SK-N-SH treated with all-trans-retinoic acid at 6 μM for 48 hours (cell line): ENCODE results near the gene CTNNA3.

ENCODE experiments used
- ARNTL ChIP-seq: fragments of 450-650 bp; formaldehyde crosslinking; IDR thresholded peaks from 2 replicates; pipeline ENCODE4 v1.5.0; 2020; ENCODE audit warnings: low read depth, mild to moderate bottlenecking, moderate library complexity, borderline replicate concordance
- GLIS3 ChIP-seq: fragments of 250-450 bp; sonication (Bioruptor Pico); IDR thresholded peaks from 2 replicates; pipeline ENCODE4 v1.5.0; 2020; ENCODE audit warnings: mild to moderate bottlenecking, moderate library complexity
- OSR1 ChIP-seq: fragments of 250-450 bp; sonication (Bioruptor Pico); IDR thresholded peaks from 2 replicates; pipeline ENCODE4 v1.8.0; 2022; ENCODE audit warnings: moderate library complexity, mild to moderate bottlenecking, inconsistent platforms
- POU6F1 ChIP-seq: fragments of 250-450 bp; sonication (Bioruptor Pico); IDR thresholded peaks from 2 replicates; pipeline ENCODE4 v1.8.0; 2021; ENCODE audit warnings: low read depth, mild to moderate bottlenecking, moderate library complexity, borderline replicate concordance
- RARB ChIP-seq: fragments of 250-450 bp; sonication (Bioruptor Pico); IDR thresholded peaks from 2 replicates; pipeline ENCODE4 v1.8.0; 2021; ENCODE audit warnings: mild to moderate bottlenecking, moderate library complexity
- SNAI2 ChIP-seq: fragments of 250-450 bp; sonication (Bioruptor Pico); IDR thresholded peaks from 2 replicates; pipeline ENCODE4 v1.5.0; 2020; ENCODE audit warnings: mild to moderate bottlenecking, moderate library complexity
- ZFP3 ChIP-seq: fragments of 250-450 bp; sonication (Bioruptor Pico); IDR thresholded peaks from 2 replicates; pipeline ENCODE4 v1.5.0; 2020; ENCODE audit warnings: mild to moderate bottlenecking, moderate library complexity
- ZNF565 ChIP-seq: fragments of 450-650 bp; formaldehyde crosslinking; conservative IDR thresholded peaks from 2 replicates; pipeline ENCODE4 v1.5.0; 2020; ENCODE audit warnings: low read depth, mild to moderate bottlenecking, moderate library complexity
- ZNF70 ChIP-seq: fragments of 450-650 bp; formaldehyde crosslinking; IDR thresholded peaks from 2 replicates; pipeline ENCODE4 v1.5.0; 2020; ENCODE audit warnings: mild to moderate bottlenecking, moderate library complexity
- ZNF8 ChIP-seq: fragments of 450-650 bp; formaldehyde crosslinking; IDR thresholded peaks from 2 replicates; pipeline ENCODE4 v1.5.0; 2020; ENCODE audit warnings: mild to moderate bottlenecking, moderate library complexity
- TF ChIP-seq, protein P1 (sequence below): fragments of 250-450 bp; sonication (Bioruptor Pico); IDR thresholded peaks from 2 replicates; pipeline ENCODE4 v1.5.0; 2020; ENCODE audit warnings: mild to moderate bottlenecking, moderate library complexity
- TF ChIP-seq, protein P2 (sequence below): fragments of 250-450 bp; sonication (Bioruptor Pico); IDR thresholded peaks from 2 replicates; pipeline ENCODE4 v1.5.1; 2020; ENCODE audit warnings: low read depth, mild to moderate bottlenecking, moderate library complexity
- TF ChIP-seq, protein P3 (sequence below): fragments of 250-450 bp; sonication (Bioruptor Pico); IDR thresholded peaks from 2 replicates; pipeline ENCODE4 v1.8.0; 2020; ENCODE audit warnings: mild to moderate bottlenecking, moderate library complexity, borderline replicate concordance

GRCh38 chr10:66942407-66942806, 753.6 kb downstream of the CTNNA3 start:
- no peak for TF ChIP-seq RARB (CRISPR knock-in tag)
- no peak for TF ChIP-seq ARNTL (CRISPR knock-in tag)
- TF ChIP-seq, protein P1, sequence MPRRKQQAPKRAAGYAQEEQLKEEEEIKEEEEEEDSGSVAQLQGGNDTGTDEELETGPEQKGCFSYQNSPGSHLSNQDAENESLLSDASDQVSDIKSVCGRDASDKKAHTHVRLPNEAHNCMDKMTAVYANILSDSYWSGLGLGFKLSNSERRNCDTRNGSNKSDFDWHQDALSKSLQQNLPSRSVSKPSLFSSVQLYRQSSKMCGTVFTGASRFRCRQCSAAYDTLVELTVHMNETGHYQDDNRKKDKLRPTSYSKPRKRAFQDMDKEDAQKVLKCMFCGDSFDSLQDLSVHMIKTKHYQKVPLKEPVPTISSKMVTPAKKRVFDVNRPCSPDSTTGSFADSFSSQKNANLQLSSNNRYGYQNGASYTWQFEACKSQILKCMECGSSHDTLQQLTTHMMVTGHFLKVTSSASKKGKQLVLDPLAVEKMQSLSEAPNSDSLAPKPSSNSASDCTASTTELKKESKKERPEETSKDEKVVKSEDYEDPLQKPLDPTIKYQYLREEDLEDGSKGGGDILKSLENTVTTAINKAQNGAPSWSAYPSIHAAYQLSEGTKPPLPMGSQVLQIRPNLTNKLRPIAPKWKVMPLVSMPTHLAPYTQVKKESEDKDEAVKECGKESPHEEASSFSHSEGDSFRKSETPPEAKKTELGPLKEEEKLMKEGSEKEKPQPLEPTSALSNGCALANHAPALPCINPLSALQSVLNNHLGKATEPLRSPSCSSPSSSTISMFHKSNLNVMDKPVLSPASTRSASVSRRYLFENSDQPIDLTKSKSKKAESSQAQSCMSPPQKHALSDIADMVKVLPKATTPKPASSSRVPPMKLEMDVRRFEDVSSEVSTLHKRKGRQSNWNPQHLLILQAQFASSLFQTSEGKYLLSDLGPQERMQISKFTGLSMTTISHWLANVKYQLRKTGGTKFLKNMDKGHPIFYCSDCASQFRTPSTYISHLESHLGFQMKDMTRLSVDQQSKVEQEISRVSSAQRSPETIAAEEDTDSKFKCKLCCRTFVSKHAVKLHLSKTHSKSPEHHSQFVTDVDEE (CRISPR knock-in tag) = no peak
- TF ChIP-seq ZNF565 (CRISPR knock-in tag) = no peak
- no peak for TF ChIP-seq ZFP3 (CRISPR knock-in tag)
- TF ChIP-seq, protein P2, sequence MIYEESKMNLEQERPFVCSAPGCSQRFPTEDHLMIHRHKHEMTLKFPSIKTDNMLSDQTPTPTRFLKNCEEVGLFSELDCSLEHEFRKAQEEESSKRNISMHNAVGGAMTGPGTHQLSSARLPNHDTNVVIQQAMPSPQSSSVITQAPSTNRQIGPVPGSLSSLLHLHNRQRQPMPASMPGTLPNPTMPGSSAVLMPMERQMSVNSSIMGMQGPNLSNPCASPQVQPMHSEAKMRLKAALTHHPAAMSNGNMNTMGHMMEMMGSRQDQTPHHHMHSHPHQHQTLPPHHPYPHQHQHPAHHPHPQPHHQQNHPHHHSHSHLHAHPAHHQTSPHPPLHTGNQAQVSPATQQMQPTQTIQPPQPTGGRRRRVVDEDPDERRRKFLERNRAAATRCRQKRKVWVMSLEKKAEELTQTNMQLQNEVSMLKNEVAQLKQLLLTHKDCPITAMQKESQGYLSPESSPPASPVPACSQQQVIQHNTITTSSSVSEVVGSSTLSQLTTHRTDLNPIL (CRISPR knock-in tag) = no peak
- no peak for TF ChIP-seq ZNF8 (CRISPR knock-in tag)
- no peak for TF ChIP-seq SNAI2
- no peak for TF ChIP-seq ZNF70
- TF ChIP-seq OSR1 (CRISPR knock-in tag) = no peak
- TF ChIP-seq, protein P3, sequence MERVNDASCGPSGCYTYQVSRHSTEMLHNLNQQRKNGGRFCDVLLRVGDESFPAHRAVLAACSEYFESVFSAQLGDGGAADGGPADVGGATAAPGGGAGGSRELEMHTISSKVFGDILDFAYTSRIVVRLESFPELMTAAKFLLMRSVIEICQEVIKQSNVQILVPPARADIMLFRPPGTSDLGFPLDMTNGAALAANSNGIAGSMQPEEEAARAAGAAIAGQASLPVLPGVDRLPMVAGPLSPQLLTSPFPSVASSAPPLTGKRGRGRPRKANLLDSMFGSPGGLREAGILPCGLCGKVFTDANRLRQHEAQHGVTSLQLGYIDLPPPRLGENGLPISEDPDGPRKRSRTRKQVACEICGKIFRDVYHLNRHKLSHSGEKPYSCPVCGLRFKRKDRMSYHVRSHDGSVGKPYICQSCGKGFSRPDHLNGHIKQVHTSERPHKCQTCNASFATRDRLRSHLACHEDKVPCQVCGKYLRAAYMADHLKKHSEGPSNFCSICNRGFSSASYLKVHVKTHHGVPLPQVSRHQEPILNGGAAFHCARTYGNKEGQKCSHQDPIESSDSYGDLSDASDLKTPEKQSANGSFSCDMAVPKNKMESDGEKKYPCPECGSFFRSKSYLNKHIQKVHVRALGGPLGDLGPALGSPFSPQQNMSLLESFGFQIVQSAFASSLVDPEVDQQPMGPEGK = no peak
- no peak for TF ChIP-seq GLIS3
- TF ChIP-seq POU6F1 (CRISPR knock-in tag) = no peak
